Choroid plexus epithelial cell (primary cell): ENCODE data around the gene FPR1.

ENCODE experiments used
- DNase-seq: peaks from one replicate; pipeline ENCODE4 v3.0.0-alpha.2; 2010; ENCODE audit warnings: low read depth
- H3K4me3 ChIP-seq: 2 replicates; pipeline ENCODE4 v1.5.1; 2011; ENCODE audit warnings: low read depth, mild to moderate bottlenecking, control low read depth, low read length, moderate library complexity
- TF ChIP-seq, protein P1 (sequence below): conservative IDR thresholded peaks from 2 replicates; pipeline ENCODE4 v1.5.1; 2011; ENCODE audit warnings: low read depth, mild to moderate bottlenecking, control low read depth, inconsistent platforms, low read length, moderate library complexity

The FPR1 gene, protein sequence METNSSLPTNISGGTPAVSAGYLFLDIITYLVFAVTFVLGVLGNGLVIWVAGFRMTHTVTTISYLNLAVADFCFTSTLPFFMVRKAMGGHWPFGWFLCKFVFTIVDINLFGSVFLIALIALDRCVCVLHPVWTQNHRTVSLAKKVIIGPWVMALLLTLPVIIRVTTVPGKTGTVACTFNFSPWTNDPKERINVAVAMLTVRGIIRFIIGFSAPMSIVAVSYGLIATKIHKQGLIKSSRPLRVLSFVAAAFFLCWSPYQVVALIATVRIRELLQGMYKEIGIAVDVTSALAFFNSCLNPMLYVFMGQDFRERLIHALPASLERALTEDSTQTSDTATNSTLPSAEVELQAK

DNA sequence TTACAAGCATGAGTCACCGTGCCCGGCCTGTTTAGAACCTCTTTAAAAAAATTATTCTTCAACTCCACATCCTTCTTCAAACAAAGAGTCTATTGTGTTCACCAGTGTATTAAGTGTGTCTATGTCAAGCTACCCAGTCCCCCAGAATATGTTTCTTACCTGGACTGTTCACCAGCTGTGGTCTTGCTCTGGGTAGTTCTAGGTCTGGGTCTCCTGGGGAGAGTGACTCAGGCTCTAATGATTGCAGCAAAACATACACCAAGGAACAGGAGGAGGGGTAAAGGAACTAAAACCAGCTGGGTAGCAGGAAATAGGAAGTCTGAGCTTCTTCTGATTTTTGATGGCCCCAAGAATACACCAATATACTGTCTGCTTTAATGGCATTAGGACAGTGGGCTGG, at the start of gene FPR1:
FPR1 (minus strand) TSS at position 224 of the 400 bp plus-strand sequence. CDS start 4,884 bp downstream, outside the sequence.
- peak; percentile 91 for DNase-seq
- TF ChIP-seq, protein P1, sequence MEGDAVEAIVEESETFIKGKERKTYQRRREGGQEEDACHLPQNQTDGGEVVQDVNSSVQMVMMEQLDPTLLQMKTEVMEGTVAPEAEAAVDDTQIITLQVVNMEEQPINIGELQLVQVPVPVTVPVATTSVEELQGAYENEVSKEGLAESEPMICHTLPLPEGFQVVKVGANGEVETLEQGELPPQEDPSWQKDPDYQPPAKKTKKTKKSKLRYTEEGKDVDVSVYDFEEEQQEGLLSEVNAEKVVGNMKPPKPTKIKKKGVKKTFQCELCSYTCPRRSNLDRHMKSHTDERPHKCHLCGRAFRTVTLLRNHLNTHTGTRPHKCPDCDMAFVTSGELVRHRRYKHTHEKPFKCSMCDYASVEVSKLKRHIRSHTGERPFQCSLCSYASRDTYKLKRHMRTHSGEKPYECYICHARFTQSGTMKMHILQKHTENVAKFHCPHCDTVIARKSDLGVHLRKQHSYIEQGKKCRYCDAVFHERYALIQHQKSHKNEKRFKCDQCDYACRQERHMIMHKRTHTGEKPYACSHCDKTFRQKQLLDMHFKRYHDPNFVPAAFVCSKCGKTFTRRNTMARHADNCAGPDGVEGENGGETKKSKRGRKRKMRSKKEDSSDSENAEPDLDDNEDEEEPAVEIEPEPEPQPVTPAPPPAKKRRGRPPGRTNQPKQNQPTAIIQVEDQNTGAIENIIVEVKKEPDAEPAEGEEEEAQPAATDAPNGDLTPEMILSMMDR: no peak
- no peak within 1 kb of the TSS for H3K4me3 ChIP-seq

DNA sequence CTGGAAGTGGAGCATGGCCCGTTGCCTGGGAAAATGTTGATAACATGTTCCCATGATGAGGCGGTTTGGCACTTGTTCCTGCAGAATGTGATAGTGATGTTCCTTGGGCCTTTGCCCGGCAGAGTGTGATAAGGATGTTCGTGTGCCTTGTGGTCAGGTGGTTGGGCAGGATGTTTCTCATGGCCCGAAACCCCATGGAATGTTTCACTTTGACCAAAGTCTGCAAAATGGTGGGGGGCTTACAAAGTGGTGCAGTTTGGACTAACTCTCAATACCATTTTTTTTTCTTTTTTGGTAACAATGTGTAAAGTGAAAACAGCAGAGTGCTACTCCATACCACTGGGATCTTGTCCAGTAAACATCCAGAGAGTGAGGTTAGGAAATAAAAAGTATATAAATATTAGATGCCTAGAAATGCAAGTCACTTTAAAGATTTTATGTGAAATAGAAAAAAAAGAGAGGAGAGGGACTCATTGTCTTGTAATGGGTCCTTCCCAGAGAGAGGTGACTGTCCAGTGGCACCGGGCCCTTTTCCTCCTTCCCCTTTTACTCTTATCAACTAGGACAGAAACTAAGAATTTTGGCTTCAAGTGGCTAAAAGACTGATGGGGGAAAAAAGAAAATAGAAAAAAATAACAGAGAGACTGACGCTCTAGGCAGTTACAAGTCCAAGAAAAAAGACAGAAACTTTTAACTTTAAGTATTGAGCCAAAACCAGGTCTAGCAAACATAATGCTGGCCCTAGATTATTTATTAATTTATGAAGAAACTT, 49.0 kb upstream of the FPR1 start:
- peak; percentile 96 for DNase-seq
- TF ChIP-seq, protein P1: no peak
- H3K4me3 ChIP-seq: no peak overlapping the region

DNA sequence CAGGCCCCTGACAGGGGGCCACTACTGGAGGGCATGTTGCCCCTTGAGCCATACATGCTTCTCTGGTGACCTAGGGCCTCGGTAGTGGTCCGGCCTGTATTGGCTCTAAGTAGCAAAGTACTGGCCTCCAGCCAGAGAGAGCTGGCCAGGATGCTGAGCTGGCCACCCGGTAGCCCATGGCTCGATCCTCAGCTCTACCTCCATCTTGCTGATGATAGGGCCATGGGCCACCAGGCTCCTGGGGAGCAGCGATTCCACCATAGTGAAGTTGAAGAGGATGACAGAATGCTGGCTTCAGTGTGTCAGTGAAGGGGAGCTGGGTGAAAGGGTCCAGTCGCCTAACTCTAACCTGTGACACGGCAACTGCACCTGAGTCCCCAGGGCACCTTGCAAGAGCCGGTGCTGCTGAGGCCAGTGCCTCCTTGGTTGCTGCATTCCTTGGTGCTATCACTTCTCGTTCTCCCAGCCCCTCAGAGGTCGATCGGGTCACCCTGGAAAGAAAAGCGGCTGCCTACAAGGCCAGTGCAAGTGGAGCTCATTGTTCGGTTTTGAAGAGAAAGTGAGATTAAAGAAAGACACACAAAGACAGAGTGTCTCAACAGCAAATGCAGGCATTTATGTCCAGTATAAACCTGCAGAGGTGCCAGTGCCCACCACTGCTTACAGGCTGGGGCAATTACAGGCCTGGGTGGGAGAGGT, 48.2 kb upstream of the FPR1 start:
- H3K4me3 ChIP-seq: no peak overlapping the region
- TF ChIP-seq, protein P1: no peak
- no peak for DNase-seq

DNA sequence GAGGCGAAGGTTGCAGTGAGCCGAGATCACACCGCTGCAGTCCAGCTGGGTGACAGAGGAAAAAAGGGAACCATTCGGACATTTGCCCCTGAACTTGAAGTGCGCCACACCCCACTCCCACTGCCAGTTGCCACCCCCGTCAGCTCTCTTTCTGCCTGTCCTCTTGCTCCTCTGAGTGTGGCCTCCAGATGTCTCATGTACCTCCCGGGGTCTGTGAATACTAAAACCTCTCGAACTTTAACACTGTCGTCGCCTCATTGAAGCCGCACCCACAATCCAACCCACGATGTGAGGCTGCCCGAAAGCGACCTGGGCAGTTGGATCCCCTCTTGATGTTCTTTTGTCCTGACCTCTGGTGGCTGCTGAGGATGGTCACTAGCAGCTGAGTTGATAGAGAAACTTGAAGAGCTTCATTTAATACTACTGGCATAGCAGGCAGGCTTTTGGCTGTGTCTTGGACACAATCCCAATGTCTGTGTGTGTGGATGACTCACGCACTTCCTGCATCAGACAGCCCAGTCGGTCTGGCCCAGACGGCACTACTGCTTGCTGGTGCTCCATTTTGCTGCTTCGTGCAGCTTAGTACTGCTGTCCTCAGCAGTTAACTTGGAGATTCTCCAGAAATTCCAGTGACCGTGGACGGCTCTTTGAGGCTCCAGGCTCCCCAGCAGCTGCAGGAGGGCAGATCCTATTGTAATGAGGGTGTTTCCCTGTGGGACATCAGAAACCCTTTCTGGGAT, 47.5 kb upstream of the FPR1 start:
- TF ChIP-seq, protein P1: peak; percentile 36
- peak; percentile 100 for DNase-seq
- H3K4me3 ChIP-seq: no peak overlapping the region

DNA sequence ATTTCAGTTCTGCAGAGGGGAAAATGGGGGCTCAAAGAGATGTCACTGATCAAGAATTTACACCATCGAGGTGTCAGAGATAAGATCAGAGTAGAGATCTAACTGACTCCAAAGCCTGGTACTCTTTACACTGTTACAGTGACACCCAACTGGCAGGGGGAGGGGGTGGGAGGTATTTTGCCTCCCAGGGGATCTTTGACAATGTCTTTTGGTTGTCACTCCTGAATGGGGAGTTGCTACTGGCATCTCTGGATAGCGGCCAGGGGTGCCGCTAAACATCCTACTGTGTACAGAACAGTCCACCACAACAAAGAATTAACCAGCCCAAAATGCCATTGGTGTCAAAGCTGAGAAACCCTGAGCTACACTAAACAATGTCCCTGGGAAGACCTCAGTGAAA, 46.4 kb upstream of the FPR1 start:
- DNase-seq: no peak
- TF ChIP-seq, protein P1: no peak

DNA sequence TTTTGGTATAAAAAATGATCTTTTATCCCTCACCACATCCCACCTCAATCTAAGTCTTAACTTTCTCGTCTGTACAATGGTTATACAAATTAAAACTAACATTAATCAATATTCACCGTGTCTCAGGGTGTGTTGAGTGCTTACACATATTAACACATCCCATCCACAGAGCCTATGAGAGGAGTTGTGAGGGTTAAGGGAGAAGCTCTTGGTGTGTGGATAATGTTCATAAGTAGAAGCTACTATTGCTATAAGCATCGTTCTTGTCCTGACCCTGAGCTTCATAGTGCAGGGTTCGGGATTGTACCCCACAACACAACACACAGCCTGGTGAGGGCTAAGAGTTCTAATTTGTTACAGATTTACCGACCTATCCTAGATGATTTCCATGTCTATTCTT, 45.8 kb upstream of the FPR1 start:
- TF ChIP-seq, protein P1: no peak
- no peak for DNase-seq
- no peak overlapping the region for H3K4me3 ChIP-seq

More for the DNA sequence above, 46.4 kb upstream of the FPR1 start:
- H3K4me3 ChIP-seq: no peak overlapping the region
